NCI-H524 treated with DMSO at 0.1 percent for 48 hours (cell line): ENCODE results near the gene CAMTA2.
A peak's percentile ranks its signal among the peaks of the same experiment; 100 is the strongest.

Source experiments
- DNase-seq: peaks from one replicate; lab custom pipeline; 2025; lab: John Stamatoyannopoulos, UW

CAMTA2 gene

GRCh38 chr17:4967539-4968485 is 19.7 kb downstream of the CAMTA2 start, which contains the start of gene SPAG7:
TSS of gene SPAG7 (minus strand) at chr17:4967817. CDS start at chr17:4967804, 13 bp downstream.
- DNase-seq: peak; percentile 67

GRCh38 chr17:4966844-4967538 is 20.5 kb downstream of the CAMTA2 start:
- DNase-seq: peak; percentile 96

- DNase-seq: no peak
Measured at GRCh38 chr17:4965311-4965986, 22.0 kb downstream of the CAMTA2 start.

DNA sequence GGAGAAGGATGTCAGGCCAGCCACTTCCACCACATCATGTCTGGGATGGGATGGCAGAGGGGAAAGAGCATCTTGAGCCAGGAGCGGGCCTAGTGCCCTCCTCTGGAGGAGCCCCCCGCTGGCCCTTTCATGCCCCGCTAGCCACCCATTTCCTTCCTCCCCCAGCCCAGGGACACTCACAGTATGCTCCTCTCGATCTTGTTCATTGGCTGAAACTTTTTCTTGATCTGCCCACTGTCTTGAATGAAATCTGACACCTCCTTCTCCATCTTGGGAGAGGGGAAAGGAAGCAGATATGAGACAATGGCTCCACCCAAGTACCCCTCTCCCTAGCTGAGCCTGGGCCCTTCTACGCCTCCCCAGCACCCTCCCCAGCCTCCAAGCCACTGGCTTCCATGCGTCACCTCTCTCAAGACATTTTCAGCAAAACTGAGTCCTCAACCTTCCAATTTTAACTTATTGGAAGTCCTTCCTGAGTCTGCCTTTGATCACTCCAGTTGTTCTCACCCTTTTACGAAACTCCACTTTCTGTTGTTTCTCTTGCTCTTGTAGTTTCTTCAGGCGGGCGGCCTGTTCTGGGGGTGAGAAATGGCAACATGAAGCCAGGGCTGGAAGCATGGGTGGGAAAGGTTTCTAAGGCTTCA is 27.1 kb downstream of the CAMTA2 start:
- no peak for DNase-seq

GRCh38 chr17:4959261-4959965 is 28.1 kb downstream of the CAMTA2 start:
- DNase-seq: no peak

- DNase-seq: no peak
Measured at GRCh38 chr17:4958102-4958501, 29.4 kb downstream of the CAMTA2 start.

- no peak for DNase-seq
Measured at GRCh38 chr17:4956493-4957061, 30.9 kb downstream of the CAMTA2 start.

DNA sequence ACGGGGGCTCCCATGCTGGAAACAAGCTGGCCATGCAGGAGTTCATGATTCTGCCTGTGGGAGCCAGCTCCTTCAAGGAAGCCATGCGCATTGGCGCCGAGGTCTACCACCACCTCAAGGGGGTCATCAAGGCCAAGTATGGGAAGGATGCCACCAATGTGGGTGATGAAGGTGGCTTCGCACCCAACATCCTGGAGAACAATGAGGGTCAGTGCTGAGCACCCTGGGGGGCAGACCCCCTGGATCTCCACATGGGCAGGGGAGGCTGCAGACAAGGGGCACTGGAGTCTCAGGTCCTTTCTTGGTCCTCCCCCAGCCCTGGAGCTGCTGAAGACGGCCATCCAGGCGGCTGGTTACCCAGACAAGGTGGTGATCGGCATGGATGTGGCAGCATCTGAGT is 32.4 kb downstream of the CAMTA2 start:
- DNase-seq: no peak

GRCh38 chr17:4953451-4953961 is 34.0 kb downstream of the CAMTA2 start:
- no peak for DNase-seq

- DNase-seq: no peak
Measured at GRCh38 chr17:4951486-4951885, 36.0 kb downstream of the CAMTA2 start.

- DNase-seq: no peak
Measured at GRCh38 chr17:4950746-4951204, 36.7 kb downstream of the CAMTA2 start, which contains the start of gene ENO3. TSS of gene ENO3 (plus strand) at chr17:4951119. CDS start at chr17:4951830, 711 bp downstream.

DNA sequence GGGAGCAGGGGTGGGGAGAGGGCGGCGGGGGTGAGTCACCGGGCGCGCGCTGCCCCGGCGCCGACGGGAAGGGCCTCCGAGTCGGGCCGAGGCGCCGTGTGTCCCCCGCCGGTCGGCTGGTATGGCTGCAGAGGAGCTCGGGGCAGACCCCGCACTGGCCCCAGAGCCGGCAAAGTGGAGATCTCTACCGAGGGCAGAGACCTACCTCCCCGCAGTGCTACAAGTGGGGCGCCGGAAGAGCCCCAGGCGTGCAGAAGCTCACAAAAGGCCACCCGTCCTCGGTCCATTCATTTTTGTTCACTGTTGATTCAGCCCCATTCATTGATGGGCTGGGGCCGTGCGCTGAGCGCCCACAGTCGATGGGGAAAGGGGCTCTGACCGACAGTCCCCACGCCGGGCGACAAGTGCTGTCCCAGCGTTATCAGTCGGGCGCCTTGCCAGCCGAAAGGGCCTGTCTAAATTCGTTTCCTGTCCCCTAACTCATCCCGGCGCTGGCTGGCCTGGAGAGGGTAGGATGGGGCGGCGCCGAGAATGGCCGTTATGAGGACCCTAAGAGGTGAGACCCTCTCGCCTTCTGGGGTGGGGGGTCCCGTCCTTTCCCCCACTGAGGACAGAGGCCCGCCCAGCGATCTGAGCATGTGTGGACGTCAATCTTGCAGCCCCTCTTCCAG is 37.3 kb downstream of the CAMTA2 start:
- DNase-seq: no peak

- DNase-seq: no peak
Measured at GRCh38 chr17:4949321-4950074, 38.0 kb downstream of the CAMTA2 start.

DNA sequence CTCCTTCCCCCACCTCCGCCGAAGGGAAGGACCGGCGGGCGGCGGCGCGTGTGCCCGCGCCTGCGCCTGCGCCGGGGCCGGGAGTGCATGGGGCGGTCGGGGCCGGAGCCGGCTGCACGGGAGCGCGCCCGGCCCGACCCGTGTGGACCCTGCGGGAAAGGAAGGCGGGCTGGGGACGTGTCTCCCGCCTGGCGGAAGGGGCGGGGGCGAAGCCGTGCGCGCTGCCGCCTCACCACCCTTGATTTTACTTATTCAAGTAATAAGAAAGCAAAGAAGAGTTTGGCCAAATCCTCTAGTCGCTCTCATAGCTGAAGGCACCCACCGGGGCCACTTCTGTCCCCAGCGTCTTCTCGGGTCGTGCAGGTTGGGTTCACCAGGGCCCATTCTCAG is 38.5 kb downstream of the CAMTA2 start:
- DNase-seq: no peak

GRCh38 chr17:4948166-4948930 is 39.1 kb downstream of the CAMTA2 start, which contains the start of gene PFN1:
TSS of gene PFN1 (minus strand) at chr17:4948530. CDS start at chr17:4948394, 136 bp downstream.
- no peak for DNase-seq

DNA sequence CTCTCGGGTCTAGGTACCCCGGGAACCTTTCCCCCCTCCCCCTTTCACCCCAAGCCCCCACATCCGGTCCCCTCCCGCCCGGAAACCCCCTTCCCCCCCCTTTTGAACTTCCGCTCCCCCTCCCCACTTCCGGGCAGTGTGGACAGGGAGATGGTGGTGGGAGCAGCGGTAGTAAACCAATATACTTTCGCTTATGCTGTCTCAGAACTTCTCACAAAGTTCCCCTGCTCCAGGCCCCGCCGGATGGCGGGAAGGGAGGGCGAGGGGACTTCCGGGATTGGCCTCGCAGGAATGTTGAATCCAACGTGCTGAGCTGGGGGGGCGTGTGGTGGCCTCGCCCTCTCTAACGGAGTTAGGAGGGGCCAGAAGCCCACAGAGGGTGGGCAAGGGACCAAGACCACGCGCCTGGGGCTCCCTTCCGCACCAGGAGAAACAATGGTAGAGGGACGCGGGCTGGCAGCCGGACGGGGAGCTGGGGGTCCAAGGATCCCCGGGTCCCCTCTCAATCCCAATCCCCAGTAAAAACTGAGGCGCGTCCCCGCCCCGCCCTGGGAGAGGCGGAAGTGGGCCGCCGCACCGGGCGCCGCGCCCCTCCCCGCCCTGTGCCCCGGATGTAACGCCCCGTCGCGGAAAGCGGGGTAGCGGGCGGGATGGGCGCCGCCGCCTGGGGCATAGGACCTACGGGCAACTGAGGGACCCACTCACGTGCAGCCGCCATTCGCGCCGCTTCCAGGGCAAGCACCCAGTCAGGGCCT is 39.9 kb downstream of the CAMTA2 start:
- no peak for DNase-seq

- DNase-seq: no peak
Measured at GRCh38 chr17:4947010-4947410, 40.5 kb downstream of the CAMTA2 start.
